ENCODE data around the gene EXOC2.

DNA sequence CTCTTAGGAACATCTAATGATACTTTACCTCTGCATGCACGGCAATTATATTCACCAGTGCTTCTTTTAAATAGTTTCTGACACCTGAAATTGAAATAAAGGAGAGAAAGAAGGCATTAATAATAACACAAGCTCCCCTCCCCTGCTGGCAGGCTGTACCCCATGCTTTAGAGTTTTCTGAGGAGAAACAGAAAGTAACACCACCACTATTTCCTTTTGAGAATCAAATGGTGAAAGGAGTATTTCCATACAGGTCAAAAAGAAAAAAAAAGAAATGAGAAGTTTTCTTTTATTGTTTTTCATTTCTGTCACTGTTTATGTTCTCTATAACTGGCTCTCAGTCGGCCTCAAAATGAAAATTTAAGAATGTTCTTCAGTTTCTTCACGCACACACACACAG is 193.3 kb downstream of the EXOC2 start:
- TF ChIP-seq EP300 (IDR thresholded peaks at IDR 0.05) (no peak), POLR2A (IDR thresholded peaks at IDR 0.05; ENCODE audit: low read depth) (no peak)

Data from esophagus muscularis mucosa (tissue), 2 donors.